ENCODE data around the gene AP1G1.

Gene AP1G1

GRCh38 chr16:71723537-71724319, 84.9 kb downstream of the AP1G1 start:
- H3K9me3 ChIP-seq (ENCODE audit: insufficient read depth, low read length), result no peaks in the 10 kb centered on the region
- peak overlapping the region; percentile 57 for H2AFZ ChIP-seq (ENCODE audit: low read depth, low read length, severe bottlenecking)
- no peaks in the 10 kb centered on the region for H3K27me3 ChIP-seq (ENCODE audit: low read length)
- no peaks in the 10 kb centered on the region for H3K36me3 ChIP-seq (ENCODE audit: low read length)
- H3K9me2 ChIP-seq (replicated peaks; ENCODE audit: insufficient read depth, low read length), result no peaks in the 10 kb centered on the region
- no peaks in the 10 kb centered on the region; the same call in 1 of the 2 replicates for H4K20me1 ChIP-seq (ENCODE audit: low read depth, low read length)
- H3F3A ChIP-seq (ENCODE audit: insufficient read depth), result peaks cover 23% of the 10 kb centered on the region
- H3K79me2 ChIP-seq (ENCODE audit: insufficient read depth, low read length), result peaks cover 10% of the 10 kb centered on the region
- H3K27ac ChIP-seq (ENCODE audit: low read depth, low read length), result peak overlapping the region; percentile 72
- H3K9ac ChIP-seq (ENCODE audit: low read length), result peak overlapping the region; percentile 63
- H3K4me2 ChIP-seq (ENCODE audit: low read depth, low read length, poor library complexity, severe bottlenecking), result peak overlapping the region; percentile 74
- TF ChIP-seq EZH2phosphoT487 (conservative IDR thresholded peaks at IDR 0.05; ENCODE audit: low read length), result no peak
- TF ChIP-seq CTCF (IDR thresholded peaks at IDR 0.05; ENCODE audit: insufficient read depth, low read length, poor library complexity, severe bottlenecking), result no peak
- H3K4me3 ChIP-seq (ENCODE audit: insufficient read depth, low read length, poor library complexity, severe bottlenecking), result peak overlapping the region; percentile 89

GRCh38 chr16:71722801-71723536, 85.7 kb downstream of the AP1G1 start:
- peak overlapping the region; percentile 72 for H3K27ac ChIP-seq (ENCODE audit: low read depth, low read length)
- H3K4me3 ChIP-seq (ENCODE audit: insufficient read depth, low read length, poor library complexity, severe bottlenecking), result peak overlapping the region; percentile 89
- H4K20me1 ChIP-seq (ENCODE audit: low read depth, low read length), result no peaks in the 10 kb centered on the region; the same call in 1 of the 2 replicates
- H3K9me2 ChIP-seq (replicated peaks; ENCODE audit: insufficient read depth, low read length), result no peaks in the 10 kb centered on the region
- H3K79me2 ChIP-seq (ENCODE audit: insufficient read depth, low read length), result peaks cover 10% of the 10 kb centered on the region
- no peaks in the 10 kb centered on the region for H3K27me3 ChIP-seq (ENCODE audit: low read length)
- H3K4me2 ChIP-seq (ENCODE audit: low read depth, low read length, poor library complexity, severe bottlenecking), result peak overlapping the region; percentile 74
- H3K9me3 ChIP-seq (ENCODE audit: insufficient read depth, low read length), result no peaks in the 10 kb centered on the region
- H3F3A ChIP-seq (ENCODE audit: insufficient read depth), result peaks cover 23% of the 10 kb centered on the region
- peak overlapping the region; percentile 90 for H2AFZ ChIP-seq (ENCODE audit: low read depth, low read length, severe bottlenecking)
- no peaks in the 10 kb centered on the region for H3K36me3 ChIP-seq (ENCODE audit: low read length)
- peak overlapping the region; percentile 63 for H3K9ac ChIP-seq (ENCODE audit: low read length)
- TF ChIP-seq EZH2phosphoT487 (conservative IDR thresholded peaks at IDR 0.05; ENCODE audit: low read length) (no peak), CTCF (IDR thresholded peaks at IDR 0.05; ENCODE audit: insufficient read depth, low read length, poor library complexity, severe bottlenecking) (no peak)

- no peaks in the 10 kb centered on the region for H3K9me3 ChIP-seq (ENCODE audit: insufficient read depth, low read length)
- H2AFZ ChIP-seq (ENCODE audit: low read depth, low read length, severe bottlenecking), result no peak overlapping the region
- no peak overlapping the region for H3K4me2 ChIP-seq (ENCODE audit: low read depth, low read length, poor library complexity, severe bottlenecking)
- H4K20me1 ChIP-seq (ENCODE audit: low read depth, low read length), result no peaks in the 10 kb centered on the region; the same call in 1 of the 2 replicates
- H3F3A ChIP-seq (ENCODE audit: insufficient read depth), result peaks cover 10% of the 10 kb centered on the region
- H3K27me3 ChIP-seq (ENCODE audit: low read length), result no peaks in the 10 kb centered on the region
- TF ChIP-seq EZH2phosphoT487 (conservative IDR thresholded peaks at IDR 0.05; ENCODE audit: low read length), result no peak
- no peak for TF ChIP-seq CTCF (IDR thresholded peaks at IDR 0.05; ENCODE audit: insufficient read depth, low read length, poor library complexity, severe bottlenecking)
- H3K4me3 ChIP-seq (ENCODE audit: insufficient read depth, low read length, poor library complexity, severe bottlenecking), result no peak overlapping the region
- peaks cover 10% of the 10 kb centered on the region for H3K79me2 ChIP-seq (ENCODE audit: insufficient read depth, low read length)
- no peak overlapping the region for H3K9ac ChIP-seq (ENCODE audit: low read length)
- no peak overlapping the region for H3K27ac ChIP-seq (ENCODE audit: low read depth, low read length)
- H3K36me3 ChIP-seq (ENCODE audit: low read length), result no peaks in the 10 kb centered on the region
- H3K9me2 ChIP-seq (replicated peaks; ENCODE audit: insufficient read depth, low read length), result no peaks in the 10 kb centered on the region
These were observed 87.4 kb downstream of the AP1G1 start for GRCh38 chr16:71721066-71721740.

Measured in SU-DHL-6 (cell line).